SK-N-SH (cell line): ENCODE measurements around the gene APP.

ENCODE experiments used
- CTCF ChIP-seq: fragments of 200-600 bp; sonication (generic); IDR thresholded peaks from 2 replicates; pipeline ENCODE4 v1.6.1; 2017; ENCODE audit warnings: antibody characterized with exemption, mild to moderate bottlenecking, moderate library complexity
- ELF1 ChIP-seq: IDR thresholded peaks from 2 replicates; pipeline ENCODE4 v1.4.0; 2012
- EP300 ChIP-seq, 2 experiments: IDR thresholded peaks; 2 replicates each; pipeline versions ENCODE4 v1.4.0 to v1.6.1; 2012; ENCODE audit warnings: borderline replicate concordance in 1 of 2, low read depth in 1 of 2, low read length in 1 of 2
- USF2 ChIP-seq: fragments of 150-350 bp; IDR thresholded peaks from 2 replicates; pipeline ENCODE4 v1.6.1; 2017; ENCODE audit warnings: antibody characterized with exemption, low read length, low read depth, borderline replicate concordance
- YY1 ChIP-seq: IDR thresholded peaks from 2 replicates; pipeline ENCODE4 v1.4.0; 2012; ENCODE audit warnings: low read depth, mild to moderate bottlenecking

- TF ChIP-seq CTCF: no peak
- TF ChIP-seq EP300 (IDR thresholded peaks at IDR 0.05; ENCODE audit: borderline replicate concordance in 1 of 2, low read depth in 1 of 2, low read length in 1 of 2): no peak
- no peak for TF ChIP-seq YY1
- TF ChIP-seq ELF1: no peak
- TF ChIP-seq USF2: no peak
Observed at GRCh38 chr21:26127073-26127814, 43.3 kb downstream of the APP start.
